A549 treated with AZD9567 at 1 μM for 4 hours (cell line): ENCODE measurements around the gene COG1. TPM values are rescaled to one million over a fixed set of nuclear protein-coding genes. Genes with fewer than 3 reads are reported as not detected.

Experiments used
- total RNA-seq: library from RNA; stranded (reverse); fragments of 200-300 nt; extraction: Qiagen RNA extraction; gene quantifications from 5 replicates; pipeline ENCODE4 v1.2.3, GENCODE V29; 2022; ENCODE audit not compliant: insufficient read depth

The COG1 gene, protein sequence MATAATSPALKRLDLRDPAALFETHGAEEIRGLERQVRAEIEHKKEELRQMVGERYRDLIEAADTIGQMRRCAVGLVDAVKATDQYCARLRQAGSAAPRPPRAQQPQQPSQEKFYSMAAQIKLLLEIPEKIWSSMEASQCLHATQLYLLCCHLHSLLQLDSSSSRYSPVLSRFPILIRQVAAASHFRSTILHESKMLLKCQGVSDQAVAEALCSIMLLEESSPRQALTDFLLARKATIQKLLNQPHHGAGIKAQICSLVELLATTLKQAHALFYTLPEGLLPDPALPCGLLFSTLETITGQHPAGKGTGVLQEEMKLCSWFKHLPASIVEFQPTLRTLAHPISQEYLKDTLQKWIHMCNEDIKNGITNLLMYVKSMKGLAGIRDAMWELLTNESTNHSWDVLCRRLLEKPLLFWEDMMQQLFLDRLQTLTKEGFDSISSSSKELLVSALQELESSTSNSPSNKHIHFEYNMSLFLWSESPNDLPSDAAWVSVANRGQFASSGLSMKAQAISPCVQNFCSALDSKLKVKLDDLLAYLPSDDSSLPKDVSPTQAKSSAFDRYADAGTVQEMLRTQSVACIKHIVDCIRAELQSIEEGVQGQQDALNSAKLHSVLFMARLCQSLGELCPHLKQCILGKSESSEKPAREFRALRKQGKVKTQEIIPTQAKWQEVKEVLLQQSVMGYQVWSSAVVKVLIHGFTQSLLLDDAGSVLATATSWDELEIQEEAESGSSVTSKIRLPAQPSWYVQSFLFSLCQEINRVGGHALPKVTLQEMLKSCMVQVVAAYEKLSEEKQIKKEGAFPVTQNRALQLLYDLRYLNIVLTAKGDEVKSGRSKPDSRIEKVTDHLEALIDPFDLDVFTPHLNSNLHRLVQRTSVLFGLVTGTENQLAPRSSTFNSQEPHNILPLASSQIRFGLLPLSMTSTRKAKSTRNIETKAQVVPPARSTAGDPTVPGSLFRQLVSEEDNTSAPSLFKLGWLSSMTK
- 23.0 to 27.3 TPM (median 24.1 TPM) in 5 replicates for total RNA-seq

DNA sequence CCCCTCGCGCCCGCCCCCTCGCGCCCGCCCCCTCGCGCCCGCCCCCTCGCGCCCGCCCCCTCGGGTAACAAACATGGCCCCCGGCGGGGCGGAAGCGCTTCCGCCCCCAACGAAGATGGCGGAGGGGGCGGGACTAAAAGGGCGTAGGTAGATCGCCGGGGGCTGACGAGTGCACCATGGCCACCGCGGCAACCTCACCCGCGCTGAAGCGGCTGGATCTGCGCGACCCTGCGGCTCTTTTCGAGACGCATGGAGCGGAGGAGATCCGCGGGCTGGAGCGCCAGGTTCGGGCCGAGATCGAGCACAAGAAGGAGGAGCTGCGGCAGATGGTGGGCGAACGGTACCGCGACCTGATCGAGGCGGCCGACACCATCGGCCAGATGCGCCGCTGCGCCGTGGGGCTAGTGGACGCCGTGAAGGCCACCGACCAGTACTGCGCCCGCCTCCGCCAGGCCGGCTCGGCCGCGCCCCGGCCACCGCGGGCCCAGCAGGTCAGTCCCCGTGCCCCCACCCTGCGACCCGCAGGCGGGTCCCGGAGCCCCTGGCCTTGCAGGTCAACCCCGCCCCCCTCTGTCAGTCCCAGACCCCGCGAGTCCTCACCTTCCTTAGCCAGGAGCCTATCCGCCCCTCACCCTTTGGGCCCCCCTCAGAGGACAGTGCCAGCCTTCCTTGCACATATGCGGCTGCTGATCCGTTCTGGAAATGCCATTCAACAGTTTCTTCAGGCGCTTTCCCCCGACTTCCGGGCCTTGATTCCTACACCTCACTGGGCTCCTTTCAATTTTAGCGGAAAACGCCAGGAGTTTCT lies at the start of gene COG1:
Gene COG1, plus strand, starts transcription at position 162 of the 808 bp plus-strand sequence. Its CDS starts 15 bp downstream, at position 177.

Other genes starting within 250 kb of the COG1 start
- 13.1 to 16.5 TPM (median 15.4 TPM) in 5 replicates for gene SLC39A11, start 100.4 kb upstream of the COG1 start, total RNA-seq
- gene SSTR2, start 28.0 kb upstream of the COG1 start, total RNA-seq, result 0.05 to 0.20 TPM (median 0.08 TPM) in 4 of 5 replicates, not detected in the other
- not detected in 5 replicates for gene CPSF4L, start 68.8 kb downstream of the COG1 start, total RNA-seq
- gene CDC42EP4, start 118.9 kb downstream of the COG1 start, total RNA-seq, result 51.2 to 59.3 TPM (median 57.1 TPM) in 5 replicates